Endothelial cell of umbilical vein (primary cell): Measurements from ENCODE around the gene CERK. TPM values are rescaled to one million over a fixed set of nuclear protein-coding genes. Genes with fewer than 3 reads are reported as not detected.

Experiments used
- BruUV-seq: library from RNA; stranded (reverse); fragments of 400-500 nt; replicated peaks from 2 replicates; lab custom pipeline; 2021; lab: Mats Ljungman, UMichigan
- CTCF ChIA-PET: fragments of 300-600, 350-600 bp; sonication (Branson Sonifier 250); formaldehyde crosslinking; loops from one replicate; lab custom pipeline; 2021; ENCODE audit warnings: antibody characterized with exemption, inconsistent platforms; lab: Charles Lee
- POLR2A ChIA-PET: fragments of 300-600, 350-600 bp; sonication (Branson Sonifier 250); formaldehyde crosslinking; loops from one replicate; lab custom pipeline; 2021; ENCODE audit warnings: antibody characterized with exemption, inconsistent platforms; lab: Charles Lee
- DNase-seq: peaks from one replicate; pipeline ENCODE4 v3.0.0-alpha.2; 2011; ENCODE audit warnings: low read depth, low spot score
- FAIRE-seq: peaks from 2 replicates; lab custom pipeline; 2011; peaks lifted over from hg19 to GRCh38; lab: Jason Lieb, UNC
- H2AFZ ChIP-seq: 2 replicates; pipeline ENCODE4 v1.6.0; 2012; ENCODE audit warnings: low read depth, low read length, control low read depth, inconsistent platforms
- H3K27ac ChIP-seq: 2 replicates; pipeline ENCODE4 v1.5.1; 2011; ENCODE audit warnings: low read depth, mild to moderate bottlenecking, control low read depth, low read length, moderate library complexity; ENCODE audit not compliant: insufficient read depth
- H3K27me3 ChIP-seq, 2 experiments: 2 replicates each; pipeline versions ENCODE4 v1.6.0 to v1.6.1; 2011; ENCODE audit warnings: low read length in 2 of 2, mixed read lengths in 1 of 2; ENCODE audit not compliant: control insufficient read depth in 2 of 2, insufficient read depth in 2 of 2
- H3K36me3 ChIP-seq, 2 experiments: 2 replicates in 1 of 2; 3 replicates in 1 of 2; pipeline ENCODE4 v1.5.1; 2011; ENCODE audit warnings: low read length in 2 of 2, mild to moderate bottlenecking in 1 of 2, moderate library complexity in 1 of 2; ENCODE audit not compliant: control insufficient read depth in 2 of 2, insufficient read depth in 2 of 2; ENCODE audit errors: extremely low read depth in 1 of 2
- H3K4me1 ChIP-seq: 3 replicates; pipeline ENCODE4 v1.5.1; 2011; ENCODE audit warnings: mild to moderate bottlenecking, low read length; ENCODE audit not compliant: control insufficient read depth, insufficient read depth; ENCODE audit errors: extremely low read depth
- H3K4me2 ChIP-seq: 2 replicates; pipeline ENCODE4 v1.6.1; 2011; ENCODE audit warnings: low read length, control low read depth, mixed read lengths; ENCODE audit not compliant: insufficient read depth
- H3K4me3 ChIP-seq, 3 experiments: fragments of 200-600 bp in 1 of 3; sonication (generic), shearing (Covaris generic) in 1 of 3; replicated peaks in 1 of 3; 2 replicates each; pipeline ENCODE4 v1.5.1; 2011 to 2016; ENCODE audit warnings: control low read depth in 3 of 3, low read length in 3 of 3, mild to moderate bottlenecking in 2 of 3, inconsistent platforms in 1 of 3, low read depth in 1 of 3, moderate library complexity in 1 of 3; ENCODE audit not compliant: insufficient read depth in 1 of 3
- H3K79me2 ChIP-seq: 2 replicates; pipeline ENCODE4 v1.6.0; 2012; ENCODE audit warnings: low read length, inconsistent platforms; ENCODE audit not compliant: control insufficient read depth, insufficient read depth
- H3K9ac ChIP-seq: replicated peaks from 2 replicates; pipeline ENCODE3; 2011; ENCODE audit warnings: low read length, control low read depth; ENCODE audit not compliant: insufficient read depth; ENCODE audit errors: extremely low read depth
- H3K9me1 ChIP-seq: replicated peaks from 3 replicates; pipeline ENCODE4 v1.6.0; 2011; ENCODE audit warnings: mild to moderate bottlenecking, low read length; ENCODE audit not compliant: control insufficient read depth, insufficient read depth; ENCODE audit errors: extremely low read depth
- H3K9me3 ChIP-seq: replicated peaks from 2 replicates; pipeline ENCODE4 v1.5.1; 2012; ENCODE audit warnings: low read length, inconsistent platforms; ENCODE audit not compliant: control insufficient read depth, insufficient read depth
- H4K20me1 ChIP-seq: replicated peaks from 2 replicates; pipeline ENCODE3; 2011; ENCODE audit warnings: mild to moderate bottlenecking, low read length; ENCODE audit not compliant: control insufficient read depth, insufficient read depth; ENCODE audit errors: extremely low read depth
- EZH2 ChIP-seq: IDR thresholded peaks from 2 replicates; pipeline ENCODE4 v1.6.1; 2012; ENCODE audit warnings: borderline replicate concordance, low read depth, mild to moderate bottlenecking, moderate library complexity, low read length, inconsistent platforms; ENCODE audit not compliant: severe bottlenecking
- FOS ChIP-seq: IDR thresholded peaks from 2 replicates; pipeline ENCODE4 v1.6.1; 2011; ENCODE audit warnings: mild to moderate bottlenecking, low read length, moderate library complexity, borderline replicate concordance; ENCODE audit not compliant: insufficient read depth
- GATA2 ChIP-seq: IDR thresholded peaks from 2 replicates; pipeline ENCODE4 v1.7.0; 2011; ENCODE audit warnings: low read depth, mild to moderate bottlenecking, moderate library complexity, mixed read lengths, low read length; ENCODE audit not compliant: insufficient read length, insufficient read depth
- JUN ChIP-seq: IDR thresholded peaks from 2 replicates; pipeline ENCODE4 v1.6.1; 2011; ENCODE audit warnings: borderline replicate concordance, low read depth; ENCODE audit not compliant: insufficient read length, insufficient read depth
- MYC ChIP-seq: IDR thresholded peaks from one replicate; pipeline ENCODE4 v1.6.1; 2011; ENCODE audit warnings: mild to moderate bottlenecking, low read depth, low read length
- POLR2A ChIP-seq: IDR thresholded peaks from 2 replicates; pipeline ENCODE4 v1.6.1; 2012; ENCODE audit warnings: low read depth, mild to moderate bottlenecking, control low read depth, low read length
- POLR2AphosphoS5 ChIP-seq: IDR thresholded peaks from 2 replicates; pipeline ENCODE4 v1.6.1; 2012; ENCODE audit warnings: low read depth, mild to moderate bottlenecking, control low read depth, low read length, moderate library complexity; ENCODE audit not compliant: insufficient read depth
- dilution Hi-C: fragments of 300-500 bp; cut with MboI; formaldehyde crosslinking; loops from one replicate; pipeline ENCODE4 v1.15.0; 2019; ENCODE audit warnings: low sequenced_read_pairs; ENCODE audit not compliant: extremely low pct_ligation_motif_present
- intact Hi-C: fragments of 100-400 bp; cut with micrococcal nuclease; formaldehyde crosslinking; loops from one replicate; pipeline ENCODE4 v1.10.0; 2022
- polyA plus RNA-seq, 4 experiments: library from polyadenylated mRNA; depleted of rRNA in 3 of 4; stranded (reverse) in 3 of 4; unstranded in 1 of 4; fragments of >200 nt; gene quantifications; 2 replicates each; pipeline versions ENCODE4 v1.2.1 to v1.2.3, GENCODE V29; 2011 to 2012; ENCODE audit warnings: missing spikeins in 1 of 4
- total RNA-seq: library from RNA; stranded (reverse); gene quantifications from 2 replicates; pipeline ENCODE4 v1.2.3, GENCODE V29; 2021
- TF ChIP-seq, protein P1 (sequence below): IDR thresholded peaks from 2 replicates; pipeline ENCODE4 v1.6.1; 2011; ENCODE audit not compliant: insufficient read depth, insufficient read length
- TF ChIP-seq, protein P2 (sequence below), 2 donors: IDR thresholded peaks; 1 replicate in 1 of 2; 2 replicates in 1 of 2; pipeline ENCODE4 v1.5.1; 2011; ENCODE audit warnings: low read length in 2 of 2, mild to moderate bottlenecking in 2 of 2, moderate library complexity in 2 of 2, control low read depth in 1 of 2, inconsistent platforms in 1 of 2, low read depth in 1 of 2; ENCODE audit not compliant: insufficient read depth in 1 of 2; ENCODE audit errors: extremely low read depth in 1 of 2

Gene CERK
- total and polyA plus RNA-seq, 2 donors (not counting 3 experiments of a cell fraction or from before 2014, with no cell fraction given): 61.1 to 88.0 TPM

DNA sequence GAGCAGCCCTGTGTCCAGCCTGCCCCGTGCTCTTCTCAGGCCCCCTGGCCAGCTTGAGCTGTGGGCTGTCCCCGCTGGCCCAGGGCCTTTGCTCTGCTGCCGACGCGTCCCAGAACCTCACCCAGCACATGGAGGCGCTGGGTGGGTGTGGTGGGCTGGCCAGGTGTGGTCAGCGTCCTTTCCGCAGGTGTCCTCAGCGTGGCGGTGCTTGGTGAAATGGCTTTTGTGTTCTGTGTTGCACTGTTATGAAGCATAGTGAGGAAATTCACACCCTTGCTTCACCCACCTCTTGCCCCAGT is 80.4 kb downstream of the CERK start:
- CTCF ChIA-PET: no interaction called here

More for the DNA sequence above, 80.4 kb downstream of the CERK start:
- Histone ChIP-seq H3K9me1 (no peaks in the 10 kb centered on the region), H2AFZ (no peak overlapping the region), H3K4me3 (no peak overlapping the region), H3K9me3 (no peaks in the 10 kb centered on the region), H3K27ac (no peak overlapping the region), H3K27me3 (no peaks in the 10 kb centered on the region), H3K79me2 (no peaks in the 10 kb centered on the region), H3K4me1 (peaks cover 1% of the 10 kb centered on the region), H3K4me2 (no peak overlapping the region), H4K20me1 (no peaks in the 10 kb centered on the region), H3K9ac (no peak overlapping the region), H3K36me3 (no peaks in the 10 kb centered on the region)
- intact Hi-C loops (no loop called here), dilution Hi-C loops (no loop called here)
- no peak for DNase-seq
- POLR2A ChIA-PET: no interaction called here
- TF ChIP-seq MYC (no peak), JUN (no peak), POLR2A (no peak), GATA2 (no peak), FOS (no peak), POLR2AphosphoS5 (no peak), EZH2 (no peak)
- TF ChIP-seq, protein P1, sequence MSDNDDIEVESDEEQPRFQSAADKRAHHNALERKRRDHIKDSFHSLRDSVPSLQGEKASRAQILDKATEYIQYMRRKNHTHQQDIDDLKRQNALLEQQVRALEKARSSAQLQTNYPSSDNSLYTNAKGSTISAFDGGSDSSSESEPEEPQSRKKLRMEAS: no peak
- TF ChIP-seq, protein P2, sequence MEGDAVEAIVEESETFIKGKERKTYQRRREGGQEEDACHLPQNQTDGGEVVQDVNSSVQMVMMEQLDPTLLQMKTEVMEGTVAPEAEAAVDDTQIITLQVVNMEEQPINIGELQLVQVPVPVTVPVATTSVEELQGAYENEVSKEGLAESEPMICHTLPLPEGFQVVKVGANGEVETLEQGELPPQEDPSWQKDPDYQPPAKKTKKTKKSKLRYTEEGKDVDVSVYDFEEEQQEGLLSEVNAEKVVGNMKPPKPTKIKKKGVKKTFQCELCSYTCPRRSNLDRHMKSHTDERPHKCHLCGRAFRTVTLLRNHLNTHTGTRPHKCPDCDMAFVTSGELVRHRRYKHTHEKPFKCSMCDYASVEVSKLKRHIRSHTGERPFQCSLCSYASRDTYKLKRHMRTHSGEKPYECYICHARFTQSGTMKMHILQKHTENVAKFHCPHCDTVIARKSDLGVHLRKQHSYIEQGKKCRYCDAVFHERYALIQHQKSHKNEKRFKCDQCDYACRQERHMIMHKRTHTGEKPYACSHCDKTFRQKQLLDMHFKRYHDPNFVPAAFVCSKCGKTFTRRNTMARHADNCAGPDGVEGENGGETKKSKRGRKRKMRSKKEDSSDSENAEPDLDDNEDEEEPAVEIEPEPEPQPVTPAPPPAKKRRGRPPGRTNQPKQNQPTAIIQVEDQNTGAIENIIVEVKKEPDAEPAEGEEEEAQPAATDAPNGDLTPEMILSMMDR (IDR thresholded peaks at IDR 0.05; ENCODE audit: extremely low read depth in 1 of 2, insufficient read depth in 1 of 2, low read depth in 1 of 2, low read length in 2 of 2): no peak
- no TSS peak for BruUV-seq
- FAIRE-seq: no peak
